Activated T-helper 17 cell treated with anti-CD3 and anti-CD28 coated beads, Interleukin-2, amount 50 U/mL, for 72 hours (primary cell): ENCODE data around the gene PTRH2. TPM values are rescaled to one million over a fixed set of nuclear protein-coding genes. Genes with fewer than 3 reads are reported as not detected.
"Not testable (repeated sequence)": the region's sequence is repeated elsewhere in the genome, so short reads cannot be mapped to it uniquely, and the experiment has no call there.

Experiments
- ATAC-seq: fragments of 150-1000 bp; cut with Tn5 transposase; replicated peaks from 2 replicates; pipeline ENCODE4 v1.10.0; 2021; ENCODE audit warnings: mild to moderate bottlenecking, moderate library complexity
- H3K27ac Mint-ChIP-seq: one replicate; pipeline ENCODE4 v1.8.0; 2022; ENCODE audit warnings: mixed read lengths
- H3K27me3 Mint-ChIP-seq: one replicate; pipeline ENCODE4 v1.8.0; 2022; ENCODE audit warnings: mixed read lengths
- H3K36me3 Mint-ChIP-seq: one replicate; pipeline ENCODE4 v1.8.0; 2022; ENCODE audit warnings: low read depth, mild to moderate bottlenecking, mixed read lengths
- H3K4me1 Mint-ChIP-seq: one replicate; pipeline ENCODE4 v1.8.0; 2022; ENCODE audit warnings: mixed read lengths
- H3K4me3 Mint-ChIP-seq: one replicate; pipeline ENCODE4 v1.8.0; 2022; ENCODE audit warnings: mild to moderate bottlenecking, mixed read lengths
- H3K9me3 Mint-ChIP-seq: one replicate; pipeline ENCODE4 v1.8.0; 2022; ENCODE audit warnings: mixed read lengths
- total RNA-seq, 2 donors: library from RNA; stranded (reverse); gene quantifications; one replicate each; pipeline ENCODE4 v1.2.3, GENCODE V29; 2022

The PTRH2 gene
- 10 to 100 TPM; 32.4 to 48.6 TPM for total RNA-seq

GRCh38 chr17:59707149-59707970 lies at the start of gene PTRH2, which contains the start of gene VMP1:
Gene PTRH2 (minus strand): TSS chr17:59707430. CDS start chr17:59697978, 9,452 bp downstream.
Gene VMP1 (plus strand): TSS chr17:59707654. CDS start chr17:59731447, 23,793 bp downstream.
- peaks cover 28% of the 10 kb centered on the region for H3K4me1 Mint-ChIP-seq
- H3K9me3 Mint-ChIP-seq = no peaks in the 10 kb centered on the region

GRCh38 chr17:59756236-59756818 lies 49.1 kb upstream of the PTRH2 start:
- peaks cover 90% of the 10 kb centered on the region for H3K36me3 Mint-ChIP-seq
- H3K4me3 Mint-ChIP-seq = peak overlapping the region; percentile 94
- peaks cover 34% of the 10 kb centered on the region for H3K4me1 Mint-ChIP-seq
- ATAC-seq = no peak
- no peaks in the 10 kb centered on the region for H3K27me3 Mint-ChIP-seq
- H3K27ac Mint-ChIP-seq = peak overlapping the region; percentile 100
- H3K9me3 Mint-ChIP-seq = no peaks in the 10 kb centered on the region

More at GRCh38 chr17:59707149-59707970, at the start of gene PTRH2, which contains the start of gene VMP1:
- peak within 1 kb of the TSS; percentile 93 for H3K4me3 Mint-ChIP-seq
- peak within 1 kb of the TSS; percentile 98 for H3K27ac Mint-ChIP-seq
- H3K27me3 Mint-ChIP-seq = no peaks in the 10 kb centered on the region
- peaks cover 60% of the 10 kb centered on the region for H3K36me3 Mint-ChIP-seq
- ATAC-seq = peak; percentile 99

GRCh38 chr17:59755069-59755468 lies 47.8 kb upstream of the PTRH2 start:
- not testable (repeated sequence) for ATAC-seq, H3K27me3 Mint-ChIP-seq, H3K9me3 Mint-ChIP-seq
- H3K4me1 Mint-ChIP-seq = peaks cover 30% of the 10 kb centered on the region
- H3K4me3 Mint-ChIP-seq = peak overlapping the region; percentile 94
- peaks cover 83% of the 10 kb centered on the region for H3K36me3 Mint-ChIP-seq
- peak overlapping the region; percentile 100 for H3K27ac Mint-ChIP-seq

- Mint-ChIP-seq H3K36me3 (peaks cover 77% of the 10 kb centered on the region), H3K4me1 (peaks cover 30% of the 10 kb centered on the region), H3K4me3 (peak overlapping the region; percentile 94), H3K27ac (peak overlapping the region; percentile 100), H3K9me3 (no peaks in the 10 kb centered on the region), H3K27me3 (no peaks in the 10 kb centered on the region)
- ATAC-seq = peak; percentile 68
Observed at GRCh38 chr17:59754552-59754951, 47.3 kb upstream of the PTRH2 start.

- no peaks in the 10 kb centered on the region for H3K9me3 Mint-ChIP-seq
Observed at GRCh38 chr17:59753522-59754467, 46.6 kb upstream of the PTRH2 start.

GRCh38 chr17:59752922-59753321 lies 45.7 kb upstream of the PTRH2 start:
- peak overlapping the region; percentile 100 for H3K27ac Mint-ChIP-seq
- no peak for ATAC-seq
- H3K27me3 Mint-ChIP-seq = no peaks in the 10 kb centered on the region
- H3K4me1 Mint-ChIP-seq = peaks cover 26% of the 10 kb centered on the region
- peak overlapping the region; percentile 94 for H3K4me3 Mint-ChIP-seq
- peaks cover 61% of the 10 kb centered on the region for H3K36me3 Mint-ChIP-seq
- H3K9me3 Mint-ChIP-seq = no peaks in the 10 kb centered on the region

More at GRCh38 chr17:59753522-59754467, 46.6 kb upstream of the PTRH2 start:
- peaks cover 70% of the 10 kb centered on the region for H3K36me3 Mint-ChIP-seq
- ATAC-seq = peak; percentile 37
- peak overlapping the region; percentile 94 for H3K4me3 Mint-ChIP-seq
- peaks cover 30% of the 10 kb centered on the region for H3K4me1 Mint-ChIP-seq
- H3K27me3 Mint-ChIP-seq = no peaks in the 10 kb centered on the region
- H3K27ac Mint-ChIP-seq = peak overlapping the region; percentile 100

- no peak for ATAC-seq
- Mint-ChIP-seq H3K36me3 (peaks cover 56% of the 10 kb centered on the region), H3K4me1 (peaks cover 22% of the 10 kb centered on the region), H3K27me3 (no peaks in the 10 kb centered on the region), H3K9me3 (no peaks in the 10 kb centered on the region), H3K4me3 (peak overlapping the region; percentile 94), H3K27ac (peak overlapping the region; percentile 100)
Observed at GRCh38 chr17:59752446-59752845, 45.2 kb upstream of the PTRH2 start.

- no peaks in the 10 kb centered on the region for H3K9me3 Mint-ChIP-seq
- H3K4me1 Mint-ChIP-seq = peaks cover 22% of the 10 kb centered on the region
- H3K27ac Mint-ChIP-seq = peak overlapping the region; percentile 100
- ATAC-seq = peak; percentile 79
- H3K27me3 Mint-ChIP-seq = no peaks in the 10 kb centered on the region
- peaks cover 54% of the 10 kb centered on the region for H3K36me3 Mint-ChIP-seq
- H3K4me3 Mint-ChIP-seq = peak overlapping the region; percentile 94
Observed at GRCh38 chr17:59751955-59752413, 44.8 kb upstream of the PTRH2 start.

GRCh38 chr17:59748591-59748990 lies 41.4 kb upstream of the PTRH2 start:
- Mint-ChIP-seq H3K4me1 (peaks cover 13% of the 10 kb centered on the region), H3K36me3 (peaks cover 32% of the 10 kb centered on the region), H3K9me3 (no peaks in the 10 kb centered on the region), H3K27ac (no peak overlapping the region), H3K27me3 (no peaks in the 10 kb centered on the region), H3K4me3 (no peak overlapping the region)
- ATAC-seq = no peak

GRCh38 chr17:59746849-59747445 lies 39.7 kb upstream of the PTRH2 start:
- no peaks in the 10 kb centered on the region for H3K27me3 Mint-ChIP-seq
- H3K9me3 Mint-ChIP-seq = no peaks in the 10 kb centered on the region
- H3K27ac Mint-ChIP-seq = no peak overlapping the region
- H3K4me3 Mint-ChIP-seq = no peak overlapping the region
- H3K4me1 Mint-ChIP-seq = peaks cover 8% of the 10 kb centered on the region
- ATAC-seq = peak; percentile 42
- peaks cover 33% of the 10 kb centered on the region for H3K36me3 Mint-ChIP-seq

GRCh38 chr17:59745040-59745439 lies 37.8 kb upstream of the PTRH2 start:
- H3K9me3 Mint-ChIP-seq = no peaks in the 10 kb centered on the region
- no peaks in the 10 kb centered on the region for H3K27me3 Mint-ChIP-seq
- H3K27ac Mint-ChIP-seq = no peak overlapping the region
- H3K4me1 Mint-ChIP-seq = peaks cover 6% of the 10 kb centered on the region
- no peak for ATAC-seq
- H3K36me3 Mint-ChIP-seq = peaks cover 38% of the 10 kb centered on the region
- no peak overlapping the region for H3K4me3 Mint-ChIP-seq

- Mint-ChIP-seq H3K36me3 (peaks cover 50% of the 10 kb centered on the region), H3K27me3 (no peaks in the 10 kb centered on the region), H3K4me3 (no peak overlapping the region), H3K9me3 (no peaks in the 10 kb centered on the region), H3K4me1 (peaks cover 6% of the 10 kb centered on the region), H3K27ac (no peak overlapping the region)
- ATAC-seq = no peak
Observed at GRCh38 chr17:59743842-59744241, 36.6 kb upstream of the PTRH2 start.

- Mint-ChIP-seq H3K27ac (peak overlapping the region; percentile 33), H3K4me1 (no peaks in the 10 kb centered on the region), H3K27me3 (no peaks in the 10 kb centered on the region), H3K9me3 (no peaks in the 10 kb centered on the region), H3K4me3 (no peak overlapping the region), H3K36me3 (peaks cover 85% of the 10 kb centered on the region)
- ATAC-seq = no peak
Observed at GRCh38 chr17:59737324-59737723, 30.1 kb upstream of the PTRH2 start.
